GM18526 (cell line): ENCODE measurements around the gene TUBA3D.
A peak's percentile ranks its signal among the peaks of the same experiment; 100 is the strongest.
"Not testable (repeated sequence)": the region's sequence is repeated elsewhere in the genome, so short reads cannot be mapped to it uniquely, and the experiment has no call there.

Experiments used
- POLR2A ChIP-seq: IDR thresholded peaks from 3 replicates; pipeline ENCODE4 v1.6.1; 2011; ENCODE audit not compliant: insufficient read length; ENCODE audit errors: extremely low read depth

TUBA3D gene

GRCh38 chr2:131475831-131476230 lies at the start of gene TUBA3D:
Gene TUBA3D, plus strand, starts transcription at chr2:131476119. Its CDS starts 81 bp downstream, at chr2:131476200.
- no peak for TF ChIP-seq POLR2A

GRCh38 chr2:131426727-131427126 lies 49.2 kb upstream of the TUBA3D start:
- TF ChIP-seq POLR2A, result no peak

- no peak for TF ChIP-seq POLR2A
These were observed 44.6 kb upstream of the TUBA3D start for GRCh38 chr2:131431336-131431735.

- TF ChIP-seq POLR2A, result no peak
These were observed 30.0 kb upstream of the TUBA3D start for GRCh38 chr2:131445896-131446295.

GRCh38 chr2:131488306-131489205 lies 12.6 kb downstream of the TUBA3D start:
- TF ChIP-seq POLR2A, result no peak

GRCh38 chr2:131492015-131492417 lies 16.1 kb downstream of the TUBA3D start, which contains the start of gene MZT2A:
Gene MZT2A, minus strand, starts transcription at chr2:131492397. Its CDS starts 21 bp downstream, at chr2:131492376.
- not testable (repeated sequence) for TF ChIP-seq POLR2A

- peak; percentile 59 for TF ChIP-seq POLR2A
These were observed 16.7 kb downstream of the TUBA3D start for GRCh38 chr2:131492418-131493198.

GRCh38 chr2:131493199-131493968 lies 17.5 kb downstream of the TUBA3D start:
- TF ChIP-seq POLR2A, result no peak

- no peak for TF ChIP-seq POLR2A
These were observed 33.7 kb downstream of the TUBA3D start for GRCh38 chr2:131509615-131510014.

- no peak for TF ChIP-seq POLR2A
These were observed 40.1 kb downstream of the TUBA3D start for GRCh38 chr2:131516011-131516410.

GRCh38 chr2:131517106-131517831 lies 41.4 kb downstream of the TUBA3D start:
- TF ChIP-seq POLR2A, result no peak

GRCh38 chr2:131519466-131519865 lies 43.5 kb downstream of the TUBA3D start:
- no peak for TF ChIP-seq POLR2A

- TF ChIP-seq POLR2A, result no peak
These were observed 44.6 kb downstream of the TUBA3D start for GRCh38 chr2:131520526-131520925.

GRCh38 chr2:131521961-131522781 lies 46.3 kb downstream of the TUBA3D start:
- no peak for TF ChIP-seq POLR2A
